CD4-positive, alpha-beta T cell treated with Interferon gamma for 1 hour (primary cell): ENCODE data around the gene ESPNL.

Experiments
- DNase-seq: peaks from one replicate; pipeline ENCODE4 v3.0.0-alpha.2; 2020

ESPNL gene

GRCh38 chr2:238080518-238080917, 19.6 kb upstream of the ESPNL start:
- DNase-seq = no peak

- no peak for DNase-seq
Observed at GRCh38 chr2:238081150-238081549, 19.0 kb upstream of the ESPNL start.

- DNase-seq = no peak
Observed at GRCh38 chr2:238081561-238081960, 18.6 kb upstream of the ESPNL start.

GRCh38 chr2:238082151-238082550, 18.0 kb upstream of the ESPNL start:
- DNase-seq = no peak

GRCh38 chr2:238082827-238083226, 17.3 kb upstream of the ESPNL start:
- DNase-seq = no peak

- DNase-seq = no peak
Observed at GRCh38 chr2:238083919-238084318, 16.2 kb upstream of the ESPNL start.

- no peak for DNase-seq
Observed at GRCh38 chr2:238084761-238085160, 15.4 kb upstream of the ESPNL start.

- no peak for DNase-seq
Observed at GRCh38 chr2:238085899-238086298, 14.2 kb upstream of the ESPNL start.

GRCh38 chr2:238087211-238087610, 12.9 kb upstream of the ESPNL start:
- DNase-seq = no peak

- DNase-seq = no peak
Observed at GRCh38 chr2:238090887-238091286, 9.3 kb upstream of the ESPNL start.

- DNase-seq = no peak
Observed at GRCh38 chr2:238091436-238092060, 8.6 kb upstream of the ESPNL start.

GRCh38 chr2:238092486-238093035, 7.6 kb upstream of the ESPNL start:
- DNase-seq = no peak

- no peak for DNase-seq
Observed at GRCh38 chr2:238093181-238094140, 6.7 kb upstream of the ESPNL start.

GRCh38 chr2:238094438-238095022, 5.6 kb upstream of the ESPNL start:
- DNase-seq = no peak

GRCh38 chr2:238095143-238095542, 5.0 kb upstream of the ESPNL start:
- DNase-seq = no peak

- no peak for DNase-seq
Observed at GRCh38 chr2:238096311-238097011, 3.7 kb upstream of the ESPNL start.

- DNase-seq = no peak
Observed at GRCh38 chr2:238097201-238097987, 2.7 kb upstream of the ESPNL start.

- DNase-seq = peak; percentile 44
Observed at GRCh38 chr2:238097988-238098871, 1.9 kb upstream of the ESPNL start.

GRCh38 chr2:238098901-238099713, 1.0 kb upstream of the ESPNL start:
- DNase-seq = no peak

GRCh38 chr2:238099714-238100048, 459 bp upstream of the ESPNL start:
- DNase-seq = no peak
